LNCaP clone FGC (cell line): ENCODE results near the gene DUSP16.
"Not testable (repeated sequence)": the region's sequence is repeated elsewhere in the genome, so short reads cannot be mapped to it uniquely, and the experiment has no call there.

Experiments used
- DNase-seq: peaks from one replicate; pipeline ENCODE4 v3.0.0-alpha.2; 2011; ENCODE audit warnings: low read depth
- H3K4me3 ChIP-seq: 2 replicates; pipeline ENCODE4 v1.5.1; 2011; ENCODE audit warnings: mild to moderate bottlenecking, low read depth, low read length, control low read depth
- TF ChIP-seq, protein P1 (sequence below): IDR thresholded peaks from 2 replicates; pipeline ENCODE4 v1.5.1; 2012; ENCODE audit warnings: mild to moderate bottlenecking; ENCODE audit not compliant: control insufficient read depth, insufficient read depth; ENCODE audit errors: extremely low read depth

DUSP16 gene

DNA sequence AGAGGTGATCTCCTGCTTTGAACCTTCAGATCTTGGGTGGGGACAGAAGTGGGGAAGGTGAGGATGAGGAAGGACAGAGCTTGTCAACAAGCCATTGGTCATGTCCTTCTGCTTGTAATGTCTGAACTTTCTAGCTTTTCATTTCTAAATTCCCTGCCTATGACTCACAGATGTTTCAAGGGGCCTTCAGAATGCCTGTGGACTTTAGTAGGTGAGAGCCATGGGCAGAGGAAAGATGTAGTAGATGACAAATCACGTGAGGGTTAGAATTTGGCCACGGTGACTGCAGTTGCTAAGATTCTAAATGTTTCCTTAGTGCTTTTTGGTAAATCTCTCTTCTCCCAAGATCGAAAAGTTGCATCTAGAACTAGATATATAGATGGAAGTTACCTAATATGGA lies 30.3 kb upstream of the DUSP16 start:
- TF ChIP-seq, protein P1, sequence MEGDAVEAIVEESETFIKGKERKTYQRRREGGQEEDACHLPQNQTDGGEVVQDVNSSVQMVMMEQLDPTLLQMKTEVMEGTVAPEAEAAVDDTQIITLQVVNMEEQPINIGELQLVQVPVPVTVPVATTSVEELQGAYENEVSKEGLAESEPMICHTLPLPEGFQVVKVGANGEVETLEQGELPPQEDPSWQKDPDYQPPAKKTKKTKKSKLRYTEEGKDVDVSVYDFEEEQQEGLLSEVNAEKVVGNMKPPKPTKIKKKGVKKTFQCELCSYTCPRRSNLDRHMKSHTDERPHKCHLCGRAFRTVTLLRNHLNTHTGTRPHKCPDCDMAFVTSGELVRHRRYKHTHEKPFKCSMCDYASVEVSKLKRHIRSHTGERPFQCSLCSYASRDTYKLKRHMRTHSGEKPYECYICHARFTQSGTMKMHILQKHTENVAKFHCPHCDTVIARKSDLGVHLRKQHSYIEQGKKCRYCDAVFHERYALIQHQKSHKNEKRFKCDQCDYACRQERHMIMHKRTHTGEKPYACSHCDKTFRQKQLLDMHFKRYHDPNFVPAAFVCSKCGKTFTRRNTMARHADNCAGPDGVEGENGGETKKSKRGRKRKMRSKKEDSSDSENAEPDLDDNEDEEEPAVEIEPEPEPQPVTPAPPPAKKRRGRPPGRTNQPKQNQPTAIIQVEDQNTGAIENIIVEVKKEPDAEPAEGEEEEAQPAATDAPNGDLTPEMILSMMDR: no peak
- no peak overlapping the region for H3K4me3 ChIP-seq
- DNase-seq: no peak

DNA sequence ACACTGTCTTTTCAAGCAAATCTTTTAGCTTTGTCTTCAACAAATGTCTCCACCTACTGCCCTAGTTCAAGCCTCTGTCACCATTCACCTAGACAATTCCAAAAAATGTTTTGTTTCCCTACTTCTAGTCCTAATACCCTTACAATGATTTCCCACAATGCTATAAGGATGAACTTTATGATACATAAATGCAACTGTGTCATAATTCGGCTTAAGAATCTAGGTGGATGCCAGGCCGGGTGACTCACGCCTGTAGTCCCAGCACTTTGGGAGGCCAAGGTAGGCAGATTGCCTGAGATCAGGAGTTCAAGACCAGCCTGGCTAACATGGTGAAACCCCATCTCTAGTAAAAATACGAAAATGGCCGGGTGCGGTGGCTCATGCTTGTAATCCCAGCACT lies 28.3 kb upstream of the DUSP16 start:
- TF ChIP-seq, protein P1: no peak
- no peak for DNase-seq
- no peak overlapping the region for H3K4me3 ChIP-seq

DNA sequence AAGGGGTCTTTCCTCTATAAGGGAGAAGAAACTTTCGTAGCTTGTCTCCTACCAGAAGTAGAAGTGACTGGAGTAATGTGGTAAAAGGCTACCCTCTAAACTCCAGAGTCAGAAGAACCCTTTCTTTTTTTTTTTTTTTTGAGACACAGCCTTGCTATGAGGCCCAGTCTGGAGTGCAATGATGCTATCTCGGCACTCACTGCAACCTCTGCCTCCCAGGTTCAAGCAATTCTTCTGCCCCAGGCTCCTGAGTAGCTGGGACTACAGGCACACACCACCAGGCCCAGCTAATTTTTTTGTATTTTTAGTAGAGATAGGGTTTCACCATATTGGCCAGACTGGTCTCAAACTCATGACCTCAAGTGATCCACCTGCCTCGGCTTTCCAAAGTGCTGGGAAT lies 25.8 kb upstream of the DUSP16 start:
- not testable (repeated sequence) for DNase-seq, H3K4me3 ChIP-seq

DNA sequence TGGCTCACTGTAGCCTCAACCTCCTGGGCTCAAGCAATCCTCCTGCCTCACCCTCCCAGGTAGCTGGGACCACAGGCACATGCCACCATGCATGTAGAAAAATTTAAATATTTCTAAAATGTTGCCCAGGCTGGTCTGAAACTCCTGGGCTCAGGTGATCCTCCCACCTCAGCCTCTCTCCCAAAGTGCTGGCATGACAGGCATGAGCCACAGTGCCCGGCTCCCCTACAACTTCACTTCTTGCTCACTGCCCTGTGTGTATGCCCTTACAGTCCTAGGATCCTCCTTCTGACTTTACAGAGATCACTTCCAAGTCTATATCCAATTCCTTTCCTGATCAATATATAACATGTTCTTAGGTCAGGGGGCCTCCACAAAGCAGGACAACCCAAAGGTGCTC lies 25.2 kb upstream of the DUSP16 start:
- TF ChIP-seq, protein P1: no peak
- H3K4me3 ChIP-seq: peak overlapping the region; percentile 15
- DNase-seq: no peak

DNA sequence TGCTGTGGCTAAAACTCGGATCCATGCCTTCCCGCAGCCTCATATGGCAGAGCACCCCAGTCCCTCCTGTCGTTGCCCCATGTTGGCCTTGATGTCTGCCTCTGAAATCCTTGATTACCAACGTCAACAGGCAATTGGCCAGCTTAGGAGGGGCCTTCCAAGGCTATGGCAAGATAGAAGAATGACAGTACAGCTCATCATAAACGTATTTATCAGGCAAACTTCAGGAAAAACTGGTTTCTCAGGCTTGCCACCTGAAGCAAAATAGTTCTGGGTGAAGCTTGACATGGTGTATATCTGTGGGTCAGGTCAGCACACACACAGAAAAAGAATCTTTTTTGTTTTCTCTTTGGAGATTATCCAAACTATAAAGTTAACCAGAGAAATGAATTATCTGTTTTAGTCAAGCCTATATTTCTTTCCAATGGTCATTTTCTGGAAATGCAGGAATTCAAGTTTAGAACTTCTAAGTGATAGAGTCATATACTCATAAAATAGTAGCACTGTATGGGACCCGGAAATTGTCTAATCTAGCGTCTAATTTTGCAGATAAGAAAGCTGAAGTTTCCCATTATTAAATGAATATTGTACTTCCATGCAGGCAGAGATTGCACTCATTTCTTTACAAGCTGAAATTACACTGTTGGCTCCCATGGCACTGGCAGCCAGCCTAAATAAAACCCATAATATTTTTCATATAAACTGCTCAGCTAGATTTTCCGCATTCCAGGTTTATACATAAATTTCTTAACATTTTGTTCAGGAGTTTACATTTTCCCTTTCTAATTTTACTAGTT lies 24.4 kb upstream of the DUSP16 start:
- peak; percentile 99 for DNase-seq
- peak overlapping the region; percentile 33 for H3K4me3 ChIP-seq
- TF ChIP-seq, protein P1: no peak

DNA sequence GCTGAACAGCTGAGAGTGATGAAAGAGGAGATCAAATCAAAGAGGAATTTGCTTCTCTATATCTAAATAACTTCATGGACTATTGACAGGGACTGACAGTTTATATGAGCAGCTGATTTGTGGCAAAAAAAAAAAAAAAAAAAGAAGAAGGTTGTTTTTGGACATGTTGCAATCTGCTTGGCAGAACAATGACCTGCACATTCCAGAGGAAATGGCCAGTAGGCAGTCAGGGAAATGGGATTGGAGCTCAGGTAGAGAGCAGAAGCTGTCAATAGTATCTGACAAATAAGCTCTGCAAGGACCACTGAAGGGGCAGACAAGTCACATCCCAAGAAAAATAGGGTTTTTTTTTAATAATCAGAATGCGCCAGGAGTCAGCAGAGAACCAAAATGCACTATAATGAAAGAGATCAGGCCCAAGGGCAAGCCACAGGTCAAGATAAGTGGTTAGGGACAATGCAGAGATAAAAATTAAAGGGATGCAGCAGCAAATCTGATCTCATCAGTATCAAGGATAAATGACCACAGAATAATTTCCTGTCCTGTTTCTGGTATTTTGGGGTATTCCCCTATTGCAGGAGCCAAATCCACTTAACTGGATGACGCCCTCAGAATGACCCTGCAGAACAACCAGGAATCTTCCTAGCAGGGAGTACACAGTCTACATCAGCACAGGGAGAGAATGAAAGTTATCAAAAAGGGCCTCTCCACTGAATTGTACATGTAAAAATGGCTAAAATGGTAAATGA lies 22.6 kb upstream of the DUSP16 start:
- H3K4me3 ChIP-seq: no peak overlapping the region
- TF ChIP-seq, protein P1: no peak
- no peak for DNase-seq

DNA sequence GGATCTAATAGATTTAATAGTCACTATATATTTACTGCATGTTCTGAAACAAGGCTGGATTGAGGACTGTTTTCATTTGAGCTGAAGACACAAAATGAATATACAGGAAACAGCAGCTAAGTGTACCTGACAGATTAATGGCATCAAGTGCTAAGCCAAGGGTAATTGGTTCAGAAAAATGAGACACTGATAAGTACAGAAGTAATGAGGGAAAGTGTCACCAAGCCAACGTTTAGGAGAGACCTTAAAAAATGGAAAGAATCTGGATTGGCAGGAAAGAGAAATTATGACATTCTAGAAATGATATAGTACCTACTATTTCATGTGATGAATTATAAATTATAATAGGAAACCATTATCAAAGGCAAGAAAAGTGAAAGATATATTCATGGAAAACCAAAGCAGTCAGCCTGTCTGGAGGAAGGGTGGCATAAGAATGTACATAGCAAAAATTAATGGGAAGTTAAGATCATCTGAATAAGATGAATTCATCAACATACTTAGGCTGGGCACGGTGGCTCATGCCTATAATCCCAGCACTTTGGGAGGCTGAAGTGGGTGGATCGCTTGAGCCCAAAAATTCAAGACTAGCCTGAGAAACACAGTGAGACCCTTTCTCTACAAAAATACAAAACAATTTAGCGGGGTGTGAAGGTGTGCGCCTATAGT lies 21.0 kb upstream of the DUSP16 start:
- no peak for DNase-seq
- no peak overlapping the region for H3K4me3 ChIP-seq
- TF ChIP-seq, protein P1: no peak
